LNCAP (cell line): ENCODE measurements around the gene MSI1.

Experiments used
- CTCF ChIP-seq: fragments of 450-650 bp; IDR thresholded peaks from 2 replicates; pipeline ENCODE4 v1.5.1; 2017; ENCODE audit warnings: mild to moderate bottlenecking

MSI1 gene

GRCh38 chr12:120366341-120366705, 2.6 kb downstream of the MSI1 start:
- TF ChIP-seq CTCF: no peak

- TF ChIP-seq CTCF: no peak
Observed at GRCh38 chr12:120365675-120366340, 3.2 kb downstream of the MSI1 start.

- no peak for TF ChIP-seq CTCF
Observed at GRCh38 chr12:120364487-120364886, 4.5 kb downstream of the MSI1 start.

GRCh38 chr12:120363274-120363855, 5.6 kb downstream of the MSI1 start:
- TF ChIP-seq CTCF: no peak

- no peak for TF ChIP-seq CTCF
Observed at GRCh38 chr12:120362516-120363273, 6.3 kb downstream of the MSI1 start.

- no peak for TF ChIP-seq CTCF
Observed at GRCh38 chr12:120361506-120362208, 7.3 kb downstream of the MSI1 start.

- no peak for TF ChIP-seq CTCF
Observed at GRCh38 chr12:120359128-120359527, 9.8 kb downstream of the MSI1 start.
